ENCODE data around the gene FBN2.

- TF ChIP-seq CTCF (IDR thresholded peaks at IDR 0.05) (no peak), POLR2A (IDR thresholded peaks at IDR 0.05) (no peak)
These were observed 73.4 kb downstream of the FBN2 start for GRCh38 chr5:128464596-128464995.

All from lower leg skin (tissue), 3 donors.